Breast epithelium (tissue), 3 donors: ENCODE measurements around the gene IQSEC3.
"Not testable (repeated sequence)": the region's sequence is repeated elsewhere in the genome, so short reads cannot be mapped to it uniquely, and the experiment has no call there.

Experiments
- CTCF ChIP-seq, 3 donors: fragments of 450-650 bp; IDR thresholded peaks; one replicate each; pipeline ENCODE4 v1.5.1; 2016 to 2017; ENCODE audit warnings: antibody characterized with exemption in 3 of 3, mild to moderate bottlenecking in 3 of 3, moderate library complexity in 3 of 3
- POLR2A ChIP-seq: fragments of 450-650 bp; IDR thresholded peaks from one replicate; pipeline ENCODE4 v1.6.1; 2016; ENCODE audit warnings: antibody characterized with exemption, mild to moderate bottlenecking, moderate library complexity
- POLR2AphosphoS5 ChIP-seq, 3 donors: sonication (generic); formaldehyde crosslinking; IDR thresholded peaks; one replicate each; pipeline ENCODE4 v1.6.1; 2017; ENCODE audit warnings: antibody characterized with exemption in 3 of 3

GRCh38 chr12:51962-52361 is 14.6 kb upstream of the IQSEC3 start:
- TF ChIP-seq POLR2AphosphoS5 (IDR thresholded peaks at IDR 0.05); CTCF (IDR thresholded peaks at IDR 0.05); POLR2A: not testable (repeated sequence)
